Measurements from ENCODE around the gene MRTO4.
"Not testable (repeated sequence)": the region's sequence is repeated elsewhere in the genome, so short reads cannot be mapped to it uniquely, and the experiment has no call there.

MRTO4 gene

DNA sequence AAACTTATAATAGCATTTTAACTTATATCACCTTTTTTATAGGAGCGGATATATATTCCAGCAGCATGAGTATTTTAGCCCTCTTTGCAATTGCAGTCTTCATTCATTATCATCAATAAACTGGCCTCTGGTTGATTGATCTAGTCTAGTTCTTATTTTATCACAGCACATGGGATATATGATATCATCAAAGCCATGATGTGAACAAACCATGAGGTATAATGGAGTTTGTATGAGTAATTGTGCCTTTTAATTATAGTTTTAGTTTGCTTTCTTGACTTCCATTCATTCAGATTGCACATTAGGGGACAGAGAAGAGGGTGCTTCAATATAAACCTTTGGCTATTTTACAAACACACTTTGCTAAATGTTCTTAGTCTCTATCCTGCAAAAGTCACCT is 38.0 kb upstream of the MRTO4 start:
- no peak for TF ChIP-seq EZH2 (IDR thresholded peaks at IDR 0.05; ENCODE audit: borderline replicate concordance, low read depth, low read length, severe bottlenecking)
- TF ChIP-seq, protein P1, sequence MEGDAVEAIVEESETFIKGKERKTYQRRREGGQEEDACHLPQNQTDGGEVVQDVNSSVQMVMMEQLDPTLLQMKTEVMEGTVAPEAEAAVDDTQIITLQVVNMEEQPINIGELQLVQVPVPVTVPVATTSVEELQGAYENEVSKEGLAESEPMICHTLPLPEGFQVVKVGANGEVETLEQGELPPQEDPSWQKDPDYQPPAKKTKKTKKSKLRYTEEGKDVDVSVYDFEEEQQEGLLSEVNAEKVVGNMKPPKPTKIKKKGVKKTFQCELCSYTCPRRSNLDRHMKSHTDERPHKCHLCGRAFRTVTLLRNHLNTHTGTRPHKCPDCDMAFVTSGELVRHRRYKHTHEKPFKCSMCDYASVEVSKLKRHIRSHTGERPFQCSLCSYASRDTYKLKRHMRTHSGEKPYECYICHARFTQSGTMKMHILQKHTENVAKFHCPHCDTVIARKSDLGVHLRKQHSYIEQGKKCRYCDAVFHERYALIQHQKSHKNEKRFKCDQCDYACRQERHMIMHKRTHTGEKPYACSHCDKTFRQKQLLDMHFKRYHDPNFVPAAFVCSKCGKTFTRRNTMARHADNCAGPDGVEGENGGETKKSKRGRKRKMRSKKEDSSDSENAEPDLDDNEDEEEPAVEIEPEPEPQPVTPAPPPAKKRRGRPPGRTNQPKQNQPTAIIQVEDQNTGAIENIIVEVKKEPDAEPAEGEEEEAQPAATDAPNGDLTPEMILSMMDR (IDR thresholded peaks at IDR 0.05; ENCODE audit: borderline replicate concordance, extremely low read depth, low read length, poor library complexity, severe bottlenecking) = no peak
- peaks cover 93% of the 10 kb centered on the region for H3K79me2 ChIP-seq (ENCODE audit: insufficient read depth, low read length)
- no peaks in the 10 kb centered on the region for H3K27me3 ChIP-seq (ENCODE audit: insufficient read depth, low read length, poor library complexity)
- H3K9me3 ChIP-seq (ENCODE audit: insufficient read depth, low read length, severe bottlenecking) = no peaks in the 10 kb centered on the region
- no peak overlapping the region for H3K9ac ChIP-seq (ENCODE audit: low read depth, low read length)
- peaks cover 44% of the 10 kb centered on the region for H3K36me3 ChIP-seq (ENCODE audit: insufficient read depth, low read length)
- H2AFZ ChIP-seq (ENCODE audit: low read depth, low read length) = no peak overlapping the region
- H3K4me1 ChIP-seq (ENCODE audit: insufficient read depth, low read length) = peaks cover 36% of the 10 kb centered on the region
- H3K4me3 ChIP-seq (ENCODE audit: low read depth in 1 of 2, low read length in 2 of 2) = no peak overlapping the region
- DNase-seq (no peak), ATAC-seq (ENCODE audit: insufficient read depth, low read depth) (no peak)
- no peak overlapping the region for H3K27ac ChIP-seq (ENCODE audit: low read length)
- peak overlapping the region; percentile 85; the same call in 1 of the 2 replicates for H3K4me2 ChIP-seq (ENCODE audit: insufficient read depth, low read length)
- H4K20me1 ChIP-seq (ENCODE audit: insufficient read depth, low read length) = peaks cover 30% of the 10 kb centered on the region; the same call in 1 of the 2 replicates

DNA sequence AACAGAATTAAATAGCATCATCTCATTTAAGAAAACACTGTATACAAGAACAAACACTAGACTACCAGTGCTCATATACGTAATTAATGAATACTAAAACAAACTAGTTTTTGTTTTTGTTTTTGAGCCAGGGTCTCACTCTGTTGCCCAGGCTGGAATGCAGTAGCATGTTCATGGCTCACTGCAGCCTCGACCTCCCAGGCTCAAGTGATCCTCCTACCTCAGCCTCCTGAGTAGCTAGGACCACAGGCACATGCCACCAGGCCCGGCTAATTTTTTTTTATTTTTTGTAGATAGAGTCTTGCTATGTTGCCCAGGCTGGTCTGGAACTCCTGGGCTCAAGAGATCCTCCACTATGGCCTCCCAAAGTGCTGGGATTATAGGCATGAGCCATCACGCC is 35.0 kb upstream of the MRTO4 start:
- Histone ChIP-seq H4K20me1 (ENCODE audit: insufficient read depth, low read length) (peaks cover 32% of the 10 kb centered on the region; the same call in 1 of the 2 replicates), H3K4me1 (ENCODE audit: insufficient read depth, low read length) (peaks cover 20% of the 10 kb centered on the region), H3K36me3 (ENCODE audit: insufficient read depth, low read length) (peaks cover 74% of the 10 kb centered on the region), H3K79me2 (ENCODE audit: insufficient read depth, low read length) (peaks cover 82% of the 10 kb centered on the region)
- not testable (repeated sequence) for H3K9me3 ChIP-seq (ENCODE audit: insufficient read depth, low read length, severe bottlenecking); H3K9ac ChIP-seq (ENCODE audit: low read depth, low read length); H2AFZ ChIP-seq (ENCODE audit: low read depth, low read length); H3K27ac ChIP-seq (ENCODE audit: low read length); H3K4me2 ChIP-seq (ENCODE audit: insufficient read depth, low read length); ATAC-seq (ENCODE audit: insufficient read depth, low read depth); H3K4me3 ChIP-seq (ENCODE audit: low read depth in 1 of 2, low read length in 2 of 2); H3K27me3 ChIP-seq (ENCODE audit: insufficient read depth, low read length, poor library complexity); DNase-seq

DNA sequence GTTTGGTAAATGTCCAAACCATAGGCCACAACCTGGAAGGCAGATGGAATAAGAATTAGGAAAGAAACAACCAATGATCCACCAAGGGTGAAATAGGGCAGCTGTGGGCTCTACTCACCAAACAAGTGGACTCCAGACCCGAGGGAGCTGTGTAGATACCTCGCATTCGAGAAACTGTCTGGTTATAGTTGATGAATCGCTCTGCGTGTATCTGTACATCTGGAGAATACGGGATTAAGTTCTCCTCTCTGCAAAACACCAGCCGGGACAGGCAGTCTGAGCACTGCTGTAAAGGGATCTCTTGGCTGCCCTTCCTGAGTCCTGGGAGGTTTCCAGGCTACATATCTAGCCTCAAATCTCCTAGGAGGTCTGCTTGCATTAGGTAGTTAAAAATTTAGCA is 32.2 kb upstream of the MRTO4 start:
- H3K9ac ChIP-seq (ENCODE audit: low read depth, low read length) = no peak overlapping the region
- TF ChIP-seq EZH2 (IDR thresholded peaks at IDR 0.05; ENCODE audit: borderline replicate concordance, low read depth, low read length, severe bottlenecking) = no peak
- no peak overlapping the region for H3K27ac ChIP-seq (ENCODE audit: low read length)
- H3K79me2 ChIP-seq (ENCODE audit: insufficient read depth, low read length) = peaks cover 57% of the 10 kb centered on the region
- no peaks in the 10 kb centered on the region for H3K27me3 ChIP-seq (ENCODE audit: insufficient read depth, low read length, poor library complexity)
- no peaks in the 10 kb centered on the region for H3K9me3 ChIP-seq (ENCODE audit: insufficient read depth, low read length, severe bottlenecking)
- ATAC-seq (ENCODE audit: insufficient read depth, low read depth) = no peak
- no peaks in the 10 kb centered on the region for H3K4me1 ChIP-seq (ENCODE audit: insufficient read depth, low read length)
- peaks cover 33% of the 10 kb centered on the region for H4K20me1 ChIP-seq (ENCODE audit: insufficient read depth, low read length)
- H3K36me3 ChIP-seq (ENCODE audit: insufficient read depth, low read length) = peaks cover 78% of the 10 kb centered on the region
- no peak overlapping the region for H3K4me2 ChIP-seq (ENCODE audit: insufficient read depth, low read length)
- DNase-seq = no peak
- H2AFZ ChIP-seq (ENCODE audit: low read depth, low read length) = no peak overlapping the region
- H3K4me3 ChIP-seq (ENCODE audit: low read depth in 1 of 2, low read length in 2 of 2) = no peak overlapping the region

DNA sequence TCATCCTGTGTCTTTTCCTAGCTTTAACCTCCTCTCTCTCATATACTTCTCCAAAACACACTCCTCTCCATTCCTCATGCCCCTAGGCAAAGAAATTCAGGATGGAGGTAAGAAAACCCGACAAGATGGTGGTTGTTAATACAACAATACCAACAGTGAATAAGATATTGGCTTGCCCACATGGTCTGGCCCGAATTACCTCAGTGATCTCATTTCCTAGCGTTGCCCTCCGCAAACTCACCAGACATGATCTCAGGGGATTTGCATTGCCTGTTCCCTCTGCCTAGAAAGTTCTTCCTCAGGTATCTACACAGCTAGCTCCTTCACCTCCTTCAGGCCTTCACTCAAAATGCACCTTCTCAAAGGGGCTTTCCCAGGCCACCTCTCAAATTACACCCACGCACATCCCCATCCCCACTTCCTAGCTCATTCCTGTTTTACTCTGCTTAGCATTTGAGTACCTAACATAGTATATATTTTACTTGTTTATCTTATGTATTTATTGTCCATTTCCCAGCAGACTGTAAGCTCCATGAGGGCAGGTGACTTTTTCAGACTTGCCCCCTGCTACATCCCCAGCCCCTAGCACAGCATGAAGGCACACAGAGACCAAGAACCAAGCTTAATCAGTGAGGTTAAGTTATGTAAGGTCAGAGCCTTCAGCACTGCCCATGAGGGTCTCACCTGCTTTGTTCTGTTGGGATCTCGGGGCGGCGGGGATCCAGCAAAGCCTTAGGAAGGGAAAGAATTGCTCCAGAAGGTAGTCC is 31.3 kb upstream of the MRTO4 start:
- H3K27me3 ChIP-seq (ENCODE audit: insufficient read depth, low read length, poor library complexity) = no peaks in the 10 kb centered on the region
- DNase-seq (no peak), ATAC-seq (ENCODE audit: insufficient read depth, low read depth) (no peak)
- no peaks in the 10 kb centered on the region for H3K9me3 ChIP-seq (ENCODE audit: insufficient read depth, low read length, severe bottlenecking)
- no peak for TF ChIP-seq EZH2 (IDR thresholded peaks at IDR 0.05; ENCODE audit: borderline replicate concordance, low read depth, low read length, severe bottlenecking)
- TF ChIP-seq, protein P1 (IDR thresholded peaks at IDR 0.05; ENCODE audit: borderline replicate concordance, extremely low read depth, low read length, poor library complexity, severe bottlenecking) = no peak
- peaks cover 85% of the 10 kb centered on the region for H3K36me3 ChIP-seq (ENCODE audit: insufficient read depth, low read length)
- no peak overlapping the region for H3K4me2 ChIP-seq (ENCODE audit: insufficient read depth, low read length)
- peaks cover 33% of the 10 kb centered on the region for H4K20me1 ChIP-seq (ENCODE audit: insufficient read depth, low read length)
- no peak overlapping the region for H3K27ac ChIP-seq (ENCODE audit: low read length)
- H3K79me2 ChIP-seq (ENCODE audit: insufficient read depth, low read length) = peaks cover 48% of the 10 kb centered on the region
- H3K4me1 ChIP-seq (ENCODE audit: insufficient read depth, low read length) = no peaks in the 10 kb centered on the region
- H3K4me3 ChIP-seq (ENCODE audit: low read depth in 1 of 2, low read length in 2 of 2) = no peak overlapping the region
- no peak overlapping the region for H2AFZ ChIP-seq (ENCODE audit: low read depth, low read length)
- no peak overlapping the region for H3K9ac ChIP-seq (ENCODE audit: low read depth, low read length)

All from DND-41 (cell line).